ENCODE data around the gene KPTN.

The KPTN gene

DNA sequence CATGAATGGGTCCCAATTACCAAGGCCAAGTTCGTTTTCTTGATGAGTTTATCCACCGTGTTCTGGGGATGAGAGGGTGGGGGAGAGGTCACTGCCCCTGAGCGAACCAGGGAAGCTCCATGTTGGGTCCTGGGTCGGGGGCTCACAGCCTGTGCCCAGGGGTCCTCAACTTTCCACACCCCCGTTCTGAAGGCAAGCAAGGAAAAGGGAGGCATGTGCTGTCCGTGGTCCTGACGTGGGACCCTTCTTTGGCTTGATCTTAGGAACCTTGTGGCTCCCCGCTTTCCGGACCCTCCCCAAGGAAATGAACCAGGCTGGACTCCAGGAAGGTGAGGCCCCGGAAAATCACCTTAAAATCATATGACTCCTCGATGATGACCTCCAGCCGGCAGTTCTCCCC, 46.5 kb downstream of the KPTN start:
- H3K4me3 ChIP-seq (ENCODE audit: low read length in 2 of 2): no peak overlapping the region
- H3K9ac ChIP-seq (ENCODE audit: low read depth in 1 of 2, low read length in 2 of 2): no peak overlapping the region
- no peaks in the 10 kb centered on the region for H3K4me1 ChIP-seq (ENCODE audit: control insufficient read depth in 2 of 2, insufficient read depth in 2 of 2, low read length in 2 of 2)
- H3K27ac ChIP-seq (ENCODE audit: low read depth in 2 of 2, low read length in 2 of 2): no peak overlapping the region
- H3K9me3 ChIP-seq (ENCODE audit: control insufficient read depth in 2 of 2, low read length in 2 of 2): no peaks in the 10 kb centered on the region
- H3K27me3 ChIP-seq (ENCODE audit: control insufficient read depth in 2 of 2, insufficient read depth in 2 of 2, low read length in 2 of 2): peaks cover 5 to 9% of the 10 kb centered on the region in 2 donors
- H3K36me3 ChIP-seq (ENCODE audit: control insufficient read depth in 2 of 2, insufficient read depth in 2 of 2, low read length in 2 of 2): no peaks in the 10 kb centered on the region

DNA sequence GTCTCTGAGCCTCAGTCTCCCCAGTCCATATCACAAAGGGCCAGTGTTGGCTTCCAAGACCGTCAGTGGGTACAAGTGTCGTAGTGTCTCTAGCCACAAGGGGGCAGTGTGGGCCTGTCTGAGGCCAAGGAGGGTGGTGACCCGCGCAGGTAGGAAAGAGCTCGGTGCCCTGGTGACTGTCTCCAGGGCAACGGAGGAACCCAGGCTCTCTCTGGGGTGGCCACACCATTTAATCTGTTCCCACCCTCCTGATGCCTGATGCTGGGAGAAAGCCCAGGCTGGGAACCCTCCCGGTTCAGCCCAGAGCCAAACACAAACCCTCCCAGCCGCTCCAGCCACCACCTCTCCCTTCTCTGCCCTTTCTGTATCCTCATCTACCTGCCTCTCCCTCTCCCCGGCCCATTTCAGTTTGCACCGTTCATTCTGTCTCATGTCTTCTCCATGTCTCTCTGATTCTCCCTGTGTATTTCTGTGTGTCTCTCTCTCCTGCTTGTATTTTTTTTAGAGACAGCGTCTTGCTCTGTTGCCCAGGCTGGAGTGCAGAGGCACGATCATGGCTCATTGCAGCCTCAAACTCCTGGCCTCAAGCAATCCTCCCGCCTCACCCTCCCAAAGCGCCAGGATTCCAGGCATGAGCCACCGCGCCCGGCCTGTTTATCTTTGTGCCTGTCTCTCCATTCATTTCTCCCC, 47.2 kb downstream of the KPTN start:
- no peaks in the 10 kb centered on the region for H3K4me1 ChIP-seq (ENCODE audit: control insufficient read depth in 2 of 2, insufficient read depth in 2 of 2, low read length in 2 of 2)
- no peaks in the 10 kb centered on the region for H3K36me3 ChIP-seq (ENCODE audit: control insufficient read depth in 2 of 2, insufficient read depth in 2 of 2, low read length in 2 of 2)
- H3K4me3 ChIP-seq (ENCODE audit: low read length in 2 of 2): no peak overlapping the region
- H3K9me3 ChIP-seq (ENCODE audit: control insufficient read depth in 2 of 2, low read length in 2 of 2): no peaks in the 10 kb centered on the region
- peaks cover 8 to 10% of the 10 kb centered on the region in 2 donors for H3K27me3 ChIP-seq (ENCODE audit: control insufficient read depth in 2 of 2, insufficient read depth in 2 of 2, low read length in 2 of 2)
- H3K9ac ChIP-seq (ENCODE audit: low read depth in 1 of 2, low read length in 2 of 2): no peak overlapping the region
- H3K27ac ChIP-seq (ENCODE audit: low read depth in 2 of 2, low read length in 2 of 2): no peak overlapping the region

DNA sequence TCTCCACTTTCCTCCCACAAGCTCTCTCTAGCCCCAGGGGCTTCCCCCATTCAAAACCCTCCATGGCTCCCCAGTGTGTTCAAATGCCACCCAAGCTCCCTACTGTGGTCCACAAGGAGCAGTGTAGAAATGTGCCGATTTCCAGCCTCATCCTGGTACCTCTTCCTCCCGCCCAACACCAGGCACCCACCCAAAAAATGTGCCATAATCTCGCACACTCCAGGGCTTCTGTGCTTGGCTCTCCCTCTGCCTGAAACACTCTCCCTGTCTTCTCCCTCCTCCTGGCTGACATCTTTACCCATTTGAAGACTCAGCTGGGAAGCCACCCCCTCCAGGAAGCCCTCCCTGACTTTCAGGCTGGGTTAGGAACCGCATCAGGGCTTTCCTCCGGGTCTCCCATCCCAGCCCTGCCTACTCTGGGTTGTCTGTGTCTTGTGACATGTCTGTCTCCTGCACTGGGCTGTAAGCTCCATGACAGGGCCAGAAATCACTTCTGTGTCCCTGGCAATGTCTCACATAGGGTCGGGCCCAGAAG, 48.1 kb downstream of the KPTN start:
- H3K4me3 ChIP-seq (ENCODE audit: low read length in 2 of 2): no peak overlapping the region
- no peaks in the 10 kb centered on the region for H3K4me1 ChIP-seq (ENCODE audit: control insufficient read depth in 2 of 2, insufficient read depth in 2 of 2, low read length in 2 of 2)
- peaks cover 8 to 12% of the 10 kb centered on the region in 2 donors for H3K27me3 ChIP-seq (ENCODE audit: control insufficient read depth in 2 of 2, insufficient read depth in 2 of 2, low read length in 2 of 2)
- H3K27ac ChIP-seq (ENCODE audit: low read depth in 2 of 2, low read length in 2 of 2): no peak overlapping the region
- H3K9me3 ChIP-seq (ENCODE audit: control insufficient read depth in 2 of 2, low read length in 2 of 2): no peaks in the 10 kb centered on the region
- no peaks in the 10 kb centered on the region for H3K36me3 ChIP-seq (ENCODE audit: control insufficient read depth in 2 of 2, insufficient read depth in 2 of 2, low read length in 2 of 2)
- H3K9ac ChIP-seq (ENCODE audit: low read depth in 1 of 2, low read length in 2 of 2): no peak overlapping the region

DNA sequence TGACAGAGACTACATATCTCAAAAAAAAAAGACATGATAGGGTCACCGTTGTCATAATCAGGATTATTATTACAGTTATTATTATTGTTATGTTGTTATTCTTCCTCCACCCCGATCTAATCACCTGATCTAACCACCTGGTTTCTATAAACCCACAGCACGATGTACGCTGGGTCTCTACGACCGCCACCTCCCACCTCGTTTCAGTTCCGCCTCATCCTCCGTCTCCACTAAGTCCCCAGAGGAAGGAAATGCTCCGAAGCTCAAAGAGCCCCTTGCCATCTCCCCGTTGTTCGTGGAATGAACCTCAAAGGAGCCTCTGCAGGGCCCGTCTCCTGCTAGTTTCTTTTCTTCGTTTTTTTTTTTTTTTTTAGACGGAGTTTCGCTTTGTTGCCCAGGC, 48.8 kb downstream of the KPTN start:
- Histone ChIP-seq H3K9me3 (ENCODE audit: control insufficient read depth in 2 of 2, low read length in 2 of 2) (no peaks in the 10 kb centered on the region), H3K27ac (ENCODE audit: low read depth in 2 of 2, low read length in 2 of 2) (no peak overlapping the region), H3K4me3 (ENCODE audit: low read length in 2 of 2) (no peak overlapping the region), H3K36me3 (ENCODE audit: control insufficient read depth in 2 of 2, insufficient read depth in 2 of 2, low read length in 2 of 2) (no peaks in the 10 kb centered on the region), H3K27me3 (ENCODE audit: control insufficient read depth in 2 of 2, insufficient read depth in 2 of 2, low read length in 2 of 2) (peaks cover 8 to 16% of the 10 kb centered on the region in 2 donors), H3K4me1 (ENCODE audit: control insufficient read depth in 2 of 2, insufficient read depth in 2 of 2, low read length in 2 of 2) (peaks cover 2 to 3% of the 10 kb centered on the region in 2 donors), H3K9ac (ENCODE audit: low read depth in 1 of 2, low read length in 2 of 2) (no peak overlapping the region)

DNA sequence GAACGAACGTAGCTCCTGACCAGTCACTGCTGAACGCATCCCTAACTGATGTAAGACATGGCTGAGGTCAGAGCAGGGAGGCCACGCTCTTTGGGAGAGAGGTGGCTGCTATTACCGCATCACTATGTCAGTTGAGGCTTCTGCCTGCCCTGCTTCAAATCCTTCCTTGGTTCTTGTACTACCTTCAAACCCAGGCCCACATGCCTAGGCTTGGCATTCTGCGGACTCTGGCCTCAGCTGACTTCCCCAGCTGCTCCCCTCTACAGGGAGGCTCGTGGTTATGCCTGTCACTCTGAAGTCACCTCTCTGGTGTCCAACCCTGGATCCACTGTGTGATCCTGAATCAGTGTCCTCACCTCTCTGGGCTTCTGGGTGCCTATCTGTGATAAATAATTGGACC, 49.9 kb downstream of the KPTN start:
- Histone ChIP-seq H3K36me3 (ENCODE audit: control insufficient read depth in 2 of 2, insufficient read depth in 2 of 2, low read length in 2 of 2) (no peaks in the 10 kb centered on the region), H3K27ac (ENCODE audit: low read depth in 2 of 2, low read length in 2 of 2) (no peak overlapping the region), H3K9ac (ENCODE audit: low read depth in 1 of 2, low read length in 2 of 2) (no peak overlapping the region), H3K4me1 (ENCODE audit: control insufficient read depth in 2 of 2, insufficient read depth in 2 of 2, low read length in 2 of 2) (peaks cover 7% of the 10 kb centered on the region in 2 donors), H3K9me3 (ENCODE audit: control insufficient read depth in 2 of 2, low read length in 2 of 2) (no peaks in the 10 kb centered on the region), H3K27me3 (ENCODE audit: control insufficient read depth in 2 of 2, insufficient read depth in 2 of 2, low read length in 2 of 2) (peaks cover 14 to 24% of the 10 kb centered on the region in 2 donors), H3K4me3 (ENCODE audit: low read length in 2 of 2) (no peak overlapping the region)

DNA sequence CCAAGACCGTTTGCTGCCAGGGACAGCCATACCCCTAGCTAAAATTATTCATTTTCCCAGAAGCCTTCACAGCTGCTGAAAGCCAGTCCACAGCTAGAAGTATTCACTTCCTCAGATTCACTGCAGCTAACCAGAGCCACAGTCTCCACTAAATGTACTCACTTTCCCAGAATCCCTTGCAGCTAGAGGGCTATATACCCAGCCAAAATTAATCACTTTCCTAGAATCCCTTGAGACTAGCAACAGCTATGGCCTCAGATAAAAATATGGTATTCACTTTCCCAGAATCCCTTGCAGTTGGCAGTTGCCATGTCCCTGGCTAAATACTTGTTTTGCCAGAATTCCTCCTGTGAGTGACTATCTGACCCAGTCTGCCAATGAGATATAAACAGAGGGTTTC, 50.9 kb downstream of the KPTN start:
- Histone ChIP-seq H3K27me3 (ENCODE audit: control insufficient read depth in 2 of 2, insufficient read depth in 2 of 2, low read length in 2 of 2) (peaks cover 17 to 28% of the 10 kb centered on the region in 2 donors), H3K4me3 (ENCODE audit: low read length in 2 of 2) (no peak overlapping the region), H3K9ac (ENCODE audit: low read depth in 1 of 2, low read length in 2 of 2) (no peak overlapping the region), H3K9me3 (ENCODE audit: control insufficient read depth in 2 of 2, low read length in 2 of 2) (no peaks in the 10 kb centered on the region), H3K36me3 (ENCODE audit: control insufficient read depth in 2 of 2, insufficient read depth in 2 of 2, low read length in 2 of 2) (no peaks in the 10 kb centered on the region), H3K27ac (ENCODE audit: low read depth in 2 of 2, low read length in 2 of 2) (no peak overlapping the region), H3K4me1 (ENCODE audit: control insufficient read depth in 2 of 2, insufficient read depth in 2 of 2, low read length in 2 of 2) (peaks cover 7 to 11% of the 10 kb centered on the region in 2 donors)

DNA sequence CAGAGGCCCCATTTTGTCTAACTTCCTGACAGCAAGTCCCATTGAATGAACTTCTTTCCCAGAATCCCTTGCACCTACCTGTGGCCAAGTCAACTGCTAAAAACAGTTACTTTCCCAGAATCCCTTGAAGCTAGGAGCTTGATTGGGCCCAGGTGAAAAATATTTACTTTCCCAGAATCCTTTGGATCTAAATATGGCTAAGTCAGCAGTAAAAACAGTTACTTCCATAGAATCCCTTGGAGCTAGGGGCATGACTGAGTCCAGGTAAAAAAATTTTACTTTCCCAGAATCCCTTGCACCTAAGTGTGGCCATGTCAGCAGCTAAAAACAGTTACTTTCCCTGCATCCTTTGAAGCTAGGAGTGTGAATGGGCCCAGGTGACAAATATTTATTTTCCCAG, 51.5 kb downstream of the KPTN start:
- Histone ChIP-seq H3K4me1 (ENCODE audit: control insufficient read depth in 2 of 2, insufficient read depth in 2 of 2, low read length in 2 of 2) (peaks cover 7 to 11% of the 10 kb centered on the region in 2 donors), H3K9ac (ENCODE audit: low read depth in 1 of 2, low read length in 2 of 2) (no peak overlapping the region), H3K36me3 (ENCODE audit: control insufficient read depth in 2 of 2, insufficient read depth in 2 of 2, low read length in 2 of 2) (no peaks in the 10 kb centered on the region), H3K4me3 (ENCODE audit: low read length in 2 of 2) (no peak overlapping the region), H3K27ac (ENCODE audit: low read depth in 2 of 2, low read length in 2 of 2) (no peak overlapping the region), H3K9me3 (ENCODE audit: control insufficient read depth in 2 of 2, low read length in 2 of 2) (no peaks in the 10 kb centered on the region), H3K27me3 (ENCODE audit: control insufficient read depth in 2 of 2, insufficient read depth in 2 of 2, low read length in 2 of 2) (peaks cover 17 to 30% of the 10 kb centered on the region in 2 donors)

DNA sequence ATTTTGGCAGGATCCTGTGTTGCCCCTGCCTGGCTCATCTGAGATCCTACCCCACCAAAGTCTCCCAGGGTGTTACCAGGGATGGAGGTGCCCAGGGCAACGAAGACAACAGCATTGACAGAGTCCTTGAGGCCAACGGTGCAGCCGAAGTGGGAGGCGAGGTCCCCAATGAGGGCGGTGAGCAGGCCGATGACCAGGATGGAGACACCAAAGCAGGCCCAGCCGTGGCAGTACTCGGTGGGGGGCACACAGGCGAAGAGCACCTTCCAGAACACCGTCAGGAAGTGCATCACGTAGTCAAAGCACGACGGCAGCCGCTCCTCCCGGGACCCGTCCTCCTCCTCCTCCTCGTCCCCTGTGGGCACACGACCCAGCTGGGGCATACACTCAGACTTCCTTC, 51.9 kb downstream of the KPTN start:
- peaks cover 7 to 11% of the 10 kb centered on the region in 2 donors for H3K4me1 ChIP-seq (ENCODE audit: control insufficient read depth in 2 of 2, insufficient read depth in 2 of 2, low read length in 2 of 2)
- H3K9ac ChIP-seq (ENCODE audit: low read depth in 1 of 2, low read length in 2 of 2): no peak overlapping the region
- H3K36me3 ChIP-seq (ENCODE audit: control insufficient read depth in 2 of 2, insufficient read depth in 2 of 2, low read length in 2 of 2): no peaks in the 10 kb centered on the region
- H3K9me3 ChIP-seq (ENCODE audit: control insufficient read depth in 2 of 2, low read length in 2 of 2): no peaks in the 10 kb centered on the region
- H3K27ac ChIP-seq (ENCODE audit: low read depth in 2 of 2, low read length in 2 of 2): no peak overlapping the region
- no peak overlapping the region for H3K4me3 ChIP-seq (ENCODE audit: low read length in 2 of 2)
- H3K27me3 ChIP-seq (ENCODE audit: control insufficient read depth in 2 of 2, insufficient read depth in 2 of 2, low read length in 2 of 2): peaks cover 17 to 30% of the 10 kb centered on the region in 2 donors

DNA sequence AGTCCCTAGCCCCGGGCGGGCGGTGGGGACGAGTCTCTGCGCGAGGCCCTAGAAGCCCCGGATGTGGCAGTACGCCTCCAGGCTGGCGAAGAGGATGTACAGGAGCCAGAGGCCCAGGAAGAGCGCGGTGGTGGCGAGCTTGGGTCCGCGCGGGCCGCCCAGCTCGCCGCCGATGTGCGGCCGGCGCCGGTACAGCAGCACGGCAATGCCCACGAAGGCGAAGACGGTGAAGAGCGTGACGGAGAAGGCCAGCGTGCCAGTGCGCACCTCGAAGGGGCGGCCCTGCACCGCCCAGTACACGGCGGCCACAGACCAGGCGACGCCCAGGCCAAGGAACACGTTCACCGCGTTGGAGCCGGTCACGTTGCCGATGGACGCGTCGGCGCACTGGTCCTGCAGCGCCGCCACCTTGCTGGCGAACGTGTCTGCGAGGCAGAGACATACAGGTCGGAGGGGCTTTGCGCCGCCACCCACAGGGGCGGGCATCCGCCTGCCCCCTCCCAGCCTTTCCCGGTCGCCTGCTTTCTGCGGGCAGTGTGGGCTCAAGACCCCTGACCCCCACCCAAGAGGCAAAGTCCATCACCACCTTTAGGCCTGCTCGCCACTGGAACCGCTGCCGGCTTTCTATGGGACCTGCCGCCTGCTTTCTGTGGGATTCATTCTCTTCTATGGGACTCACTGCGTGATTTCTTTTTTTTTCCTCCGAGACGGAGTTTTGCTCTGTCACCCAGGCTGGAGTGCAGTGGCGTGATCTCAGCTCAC, 53.8 kb downstream of the KPTN start:
- H3K4me3 ChIP-seq (ENCODE audit: low read length in 2 of 2): peak overlapping the region in 1 of 2 donors; percentile 29

DNA sequence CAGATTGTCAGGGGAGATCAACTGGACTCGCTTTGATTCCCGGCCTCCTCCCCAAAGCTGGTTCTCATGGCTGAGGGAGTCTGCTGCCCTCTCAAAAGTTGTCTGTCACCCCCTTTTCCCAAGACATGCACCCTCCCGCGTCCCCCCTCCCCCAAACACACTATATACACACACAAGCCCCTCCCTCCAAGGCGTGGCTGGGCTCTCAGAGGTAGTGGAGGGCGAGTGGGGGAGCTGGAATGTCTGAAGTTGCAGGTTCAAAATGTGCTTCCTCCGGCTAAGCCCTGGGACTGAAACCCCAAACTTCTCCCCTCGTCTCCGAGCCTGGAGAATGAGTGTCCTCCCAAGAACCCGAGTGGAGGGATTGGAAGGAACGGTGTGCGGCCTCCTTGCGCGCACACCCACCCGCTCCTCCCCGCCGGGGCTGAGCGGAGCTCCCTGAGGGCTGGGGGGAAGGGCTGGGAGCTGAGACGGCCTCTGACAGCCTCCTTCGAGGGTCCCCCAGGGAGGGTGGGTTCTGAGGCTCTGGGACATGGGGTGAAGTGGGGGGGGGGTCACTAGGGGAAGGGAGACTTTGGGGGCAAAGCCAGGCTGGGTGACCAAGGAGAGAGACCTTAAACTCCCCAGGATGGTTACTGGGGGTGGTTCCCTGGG, 54.8 kb downstream of the KPTN start:
- Histone ChIP-seq H3K9me3 (ENCODE audit: control insufficient read depth in 2 of 2, low read length in 2 of 2) (no peaks in the 10 kb centered on the region), H3K4me1 (ENCODE audit: control insufficient read depth in 2 of 2, insufficient read depth in 2 of 2, low read length in 2 of 2) (peaks cover 7 to 11% of the 10 kb centered on the region in 2 donors), H3K36me3 (ENCODE audit: control insufficient read depth in 2 of 2, insufficient read depth in 2 of 2, low read length in 2 of 2) (no peaks in the 10 kb centered on the region), H3K9ac (ENCODE audit: low read depth in 1 of 2, low read length in 2 of 2) (no peak overlapping the region), H3K27me3 (ENCODE audit: control insufficient read depth in 2 of 2, insufficient read depth in 2 of 2, low read length in 2 of 2) (peaks cover 17 to 36% of the 10 kb centered on the region in 2 donors), H3K4me3 (ENCODE audit: low read length in 2 of 2) (no peak overlapping the region), H3K27ac (ENCODE audit: low read depth in 2 of 2, low read length in 2 of 2) (no peak overlapping the region)

More for the DNA sequence above, 53.8 kb downstream of the KPTN start:
- Histone ChIP-seq H3K9me3 (ENCODE audit: control insufficient read depth in 2 of 2, low read length in 2 of 2) (no peaks in the 10 kb centered on the region), H3K36me3 (ENCODE audit: control insufficient read depth in 2 of 2, insufficient read depth in 2 of 2, low read length in 2 of 2) (no peaks in the 10 kb centered on the region), H3K27me3 (ENCODE audit: control insufficient read depth in 2 of 2, insufficient read depth in 2 of 2, low read length in 2 of 2) (peaks cover 17 to 34% of the 10 kb centered on the region in 2 donors), H3K4me1 (ENCODE audit: control insufficient read depth in 2 of 2, insufficient read depth in 2 of 2, low read length in 2 of 2) (peaks cover 7 to 11% of the 10 kb centered on the region in 2 donors), H3K27ac (ENCODE audit: low read depth in 2 of 2, low read length in 2 of 2) (no peak overlapping the region), H3K9ac (ENCODE audit: low read depth in 1 of 2, low read length in 2 of 2) (no peak overlapping the region)
